ENCODE measurements around the gene TAS2R43.

DNA sequence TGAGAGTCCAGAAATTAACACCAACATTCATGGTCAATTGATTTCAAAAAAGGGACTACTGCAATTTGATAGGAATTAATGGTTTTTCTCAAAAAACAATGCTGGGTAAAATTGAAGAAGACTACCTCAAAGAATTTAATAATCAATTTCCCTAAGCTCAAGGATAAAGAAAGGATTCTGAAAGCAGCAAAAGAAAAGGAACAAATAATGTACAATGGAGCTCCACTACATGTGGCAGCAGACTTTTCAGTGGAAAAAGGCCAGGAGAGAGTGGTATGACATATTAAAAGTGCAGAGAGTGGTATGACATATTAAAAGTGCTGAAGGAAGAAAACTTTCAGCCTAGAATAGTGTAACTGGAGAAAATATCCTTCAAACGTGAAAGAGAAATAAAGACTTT, 15.6 kb upstream of the TAS2R43 start:
- no peak for TF ChIP-seq POLR2AphosphoS5 (IDR thresholded peaks at IDR 0.05)
- TF ChIP-seq, protein P1, sequence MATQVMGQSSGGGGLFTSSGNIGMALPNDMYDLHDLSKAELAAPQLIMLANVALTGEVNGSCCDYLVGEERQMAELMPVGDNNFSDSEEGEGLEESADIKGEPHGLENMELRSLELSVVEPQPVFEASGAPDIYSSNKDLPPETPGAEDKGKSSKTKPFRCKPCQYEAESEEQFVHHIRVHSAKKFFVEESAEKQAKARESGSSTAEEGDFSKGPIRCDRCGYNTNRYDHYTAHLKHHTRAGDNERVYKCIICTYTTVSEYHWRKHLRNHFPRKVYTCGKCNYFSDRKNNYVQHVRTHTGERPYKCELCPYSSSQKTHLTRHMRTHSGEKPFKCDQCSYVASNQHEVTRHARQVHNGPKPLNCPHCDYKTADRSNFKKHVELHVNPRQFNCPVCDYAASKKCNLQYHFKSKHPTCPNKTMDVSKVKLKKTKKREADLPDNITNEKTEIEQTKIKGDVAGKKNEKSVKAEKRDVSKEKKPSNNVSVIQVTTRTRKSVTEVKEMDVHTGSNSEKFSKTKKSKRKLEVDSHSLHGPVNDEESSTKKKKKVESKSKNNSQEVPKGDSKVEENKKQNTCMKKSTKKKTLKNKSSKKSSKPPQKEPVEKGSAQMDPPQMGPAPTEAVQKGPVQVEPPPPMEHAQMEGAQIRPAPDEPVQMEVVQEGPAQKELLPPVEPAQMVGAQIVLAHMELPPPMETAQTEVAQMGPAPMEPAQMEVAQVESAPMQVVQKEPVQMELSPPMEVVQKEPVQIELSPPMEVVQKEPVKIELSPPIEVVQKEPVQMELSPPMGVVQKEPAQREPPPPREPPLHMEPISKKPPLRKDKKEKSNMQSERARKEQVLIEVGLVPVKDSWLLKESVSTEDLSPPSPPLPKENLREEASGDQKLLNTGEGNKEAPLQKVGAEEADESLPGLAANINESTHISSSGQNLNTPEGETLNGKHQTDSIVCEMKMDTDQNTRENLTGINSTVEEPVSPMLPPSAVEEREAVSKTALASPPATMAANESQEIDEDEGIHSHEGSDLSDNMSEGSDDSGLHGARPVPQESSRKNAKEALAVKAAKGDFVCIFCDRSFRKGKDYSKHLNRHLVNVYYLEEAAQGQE (IDR thresholded peaks at IDR 0.05; ENCODE audit: borderline replicate concordance) = no peak
- TF ChIP-seq, protein P2, sequence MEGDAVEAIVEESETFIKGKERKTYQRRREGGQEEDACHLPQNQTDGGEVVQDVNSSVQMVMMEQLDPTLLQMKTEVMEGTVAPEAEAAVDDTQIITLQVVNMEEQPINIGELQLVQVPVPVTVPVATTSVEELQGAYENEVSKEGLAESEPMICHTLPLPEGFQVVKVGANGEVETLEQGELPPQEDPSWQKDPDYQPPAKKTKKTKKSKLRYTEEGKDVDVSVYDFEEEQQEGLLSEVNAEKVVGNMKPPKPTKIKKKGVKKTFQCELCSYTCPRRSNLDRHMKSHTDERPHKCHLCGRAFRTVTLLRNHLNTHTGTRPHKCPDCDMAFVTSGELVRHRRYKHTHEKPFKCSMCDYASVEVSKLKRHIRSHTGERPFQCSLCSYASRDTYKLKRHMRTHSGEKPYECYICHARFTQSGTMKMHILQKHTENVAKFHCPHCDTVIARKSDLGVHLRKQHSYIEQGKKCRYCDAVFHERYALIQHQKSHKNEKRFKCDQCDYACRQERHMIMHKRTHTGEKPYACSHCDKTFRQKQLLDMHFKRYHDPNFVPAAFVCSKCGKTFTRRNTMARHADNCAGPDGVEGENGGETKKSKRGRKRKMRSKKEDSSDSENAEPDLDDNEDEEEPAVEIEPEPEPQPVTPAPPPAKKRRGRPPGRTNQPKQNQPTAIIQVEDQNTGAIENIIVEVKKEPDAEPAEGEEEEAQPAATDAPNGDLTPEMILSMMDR (IDR thresholded peaks at IDR 0.05; ENCODE audit: poor library complexity, severe bottlenecking) = no peak
- TF ChIP-seq EP300 (conservative IDR thresholded peaks at IDR 0.05; ENCODE audit: poor library complexity, severe bottlenecking) = no peak
- TF ChIP-seq EZH2 (IDR thresholded peaks at IDR 0.05; ENCODE audit: borderline replicate concordance, insufficient read depth, low read length, poor library complexity, severe bottlenecking) = no peak

Data from neural cell (in vitro differentiated cells).